Measurements from ENCODE around the gene AQP10. TPM values are rescaled to one million over a fixed set of nuclear protein-coding genes. Genes with fewer than 3 reads are reported as not detected.

AQP10 gene
- total and polyA plus RNA-seq, 2 donors (not counting 1 experiment from before 2014, with no cell fraction given), result not detected

DNA sequence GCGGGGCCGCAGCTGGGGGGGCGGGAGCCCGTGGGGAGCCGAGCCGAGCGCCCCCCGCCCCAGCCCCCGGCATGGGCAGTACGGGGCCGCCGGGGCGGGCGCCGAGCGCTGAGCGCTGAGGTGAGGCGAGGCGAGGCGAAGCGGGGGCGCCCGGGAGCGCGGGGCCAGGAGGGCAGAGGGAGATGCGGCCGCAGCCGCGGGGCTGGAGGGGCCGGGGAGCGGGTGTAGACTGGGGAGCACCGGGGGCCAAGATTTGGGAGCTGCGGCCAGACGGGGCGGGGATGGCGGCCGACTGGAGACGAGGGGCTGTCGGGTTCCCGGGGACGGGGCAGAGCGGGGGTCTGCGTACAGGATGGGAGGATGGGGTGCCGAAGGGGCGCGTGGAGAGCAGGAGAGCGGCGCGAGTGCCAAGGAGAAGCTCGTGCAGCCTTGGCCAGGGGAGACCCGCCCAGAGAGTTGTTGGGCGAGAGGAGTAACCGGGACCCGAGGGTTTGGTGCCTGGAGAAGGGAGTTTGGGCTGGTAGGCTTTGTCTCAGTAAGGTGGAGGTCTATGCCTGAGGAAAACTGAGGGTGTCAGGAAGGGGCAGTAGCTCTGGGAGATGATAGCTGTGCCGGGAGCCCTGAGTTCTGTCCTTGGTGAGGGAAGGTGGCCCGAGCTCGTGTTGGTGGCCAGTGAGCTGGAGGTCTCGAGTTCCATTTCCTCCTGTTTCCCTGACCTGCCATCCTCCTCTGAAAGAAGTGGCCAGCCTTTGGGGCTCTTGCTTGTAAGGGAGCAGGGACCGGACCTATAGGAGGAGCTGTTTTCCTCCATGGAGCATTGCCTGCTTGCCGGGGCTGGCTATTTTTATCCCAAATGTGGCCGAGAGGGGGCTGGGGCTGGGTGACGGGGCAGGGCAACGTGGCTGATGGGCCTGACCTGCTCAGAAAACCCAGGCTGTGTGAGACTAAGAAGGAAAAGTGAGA is 5.0 kb downstream of the AQP10 start:
- peaks cover 38% of the 10 kb centered on the region for H3K79me2 ChIP-seq (ENCODE audit: control insufficient read depth, insufficient read depth, low read length)
- no peaks in the 10 kb centered on the region for H4K20me1 ChIP-seq (ENCODE audit: control insufficient read depth, extremely low read depth, insufficient read depth, low read length)
- H2AFZ ChIP-seq (ENCODE audit: low read length), result no peak overlapping the region
- H3K4me1 ChIP-seq (ENCODE audit: control insufficient read depth, extremely low read depth, insufficient read depth, low read length), result peaks cover 26% of the 10 kb centered on the region
- TF ChIP-seq, protein P1, sequence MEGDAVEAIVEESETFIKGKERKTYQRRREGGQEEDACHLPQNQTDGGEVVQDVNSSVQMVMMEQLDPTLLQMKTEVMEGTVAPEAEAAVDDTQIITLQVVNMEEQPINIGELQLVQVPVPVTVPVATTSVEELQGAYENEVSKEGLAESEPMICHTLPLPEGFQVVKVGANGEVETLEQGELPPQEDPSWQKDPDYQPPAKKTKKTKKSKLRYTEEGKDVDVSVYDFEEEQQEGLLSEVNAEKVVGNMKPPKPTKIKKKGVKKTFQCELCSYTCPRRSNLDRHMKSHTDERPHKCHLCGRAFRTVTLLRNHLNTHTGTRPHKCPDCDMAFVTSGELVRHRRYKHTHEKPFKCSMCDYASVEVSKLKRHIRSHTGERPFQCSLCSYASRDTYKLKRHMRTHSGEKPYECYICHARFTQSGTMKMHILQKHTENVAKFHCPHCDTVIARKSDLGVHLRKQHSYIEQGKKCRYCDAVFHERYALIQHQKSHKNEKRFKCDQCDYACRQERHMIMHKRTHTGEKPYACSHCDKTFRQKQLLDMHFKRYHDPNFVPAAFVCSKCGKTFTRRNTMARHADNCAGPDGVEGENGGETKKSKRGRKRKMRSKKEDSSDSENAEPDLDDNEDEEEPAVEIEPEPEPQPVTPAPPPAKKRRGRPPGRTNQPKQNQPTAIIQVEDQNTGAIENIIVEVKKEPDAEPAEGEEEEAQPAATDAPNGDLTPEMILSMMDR (conservative IDR thresholded peaks at IDR 0.05 in 1 of 2, IDR thresholded peaks at IDR 0.05 in 1 of 2; ENCODE audit: low read depth in 1 of 2, low read length in 2 of 2), result peak; percentile 71 to 75
- TF ChIP-seq EZH2 (IDR thresholded peaks at IDR 0.05; ENCODE audit: low read length, missing control alignments), result no peak
- peak overlapping the region; percentile 89 for H3K27ac ChIP-seq (ENCODE audit: insufficient read depth, low read length)
- H3K9me3 ChIP-seq (ENCODE audit: control insufficient read depth, insufficient read depth, low read depth, low read length), result no peaks in the 10 kb centered on the region
- H3K36me3 ChIP-seq (ENCODE audit: control insufficient read depth, insufficient read depth, low read length), result peaks cover 10% of the 10 kb centered on the region
- H3K4me3 ChIP-seq (replicated peaks in 1 of 4; ENCODE audit: control extremely low read depth in 1 of 4, insufficient read depth in 1 of 4, low read depth in 3 of 4, low read length in 4 of 4), result peak overlapping the region; percentile 70 to 100 (median 80)
- peak overlapping the region; percentile 82 for H3K4me2 ChIP-seq (ENCODE audit: extremely low read depth, insufficient read depth, low read length)
- H3K9ac ChIP-seq (ENCODE audit: insufficient read depth, low read length), result peak overlapping the region; percentile 95
- H3K27me3 ChIP-seq (ENCODE audit: control insufficient read depth, insufficient read depth, low read length), result peaks cover 7% of the 10 kb centered on the region
- DNase-seq (ENCODE audit: low read depth in 2 of 2), result peak; percentile 88 to 89

DNA sequence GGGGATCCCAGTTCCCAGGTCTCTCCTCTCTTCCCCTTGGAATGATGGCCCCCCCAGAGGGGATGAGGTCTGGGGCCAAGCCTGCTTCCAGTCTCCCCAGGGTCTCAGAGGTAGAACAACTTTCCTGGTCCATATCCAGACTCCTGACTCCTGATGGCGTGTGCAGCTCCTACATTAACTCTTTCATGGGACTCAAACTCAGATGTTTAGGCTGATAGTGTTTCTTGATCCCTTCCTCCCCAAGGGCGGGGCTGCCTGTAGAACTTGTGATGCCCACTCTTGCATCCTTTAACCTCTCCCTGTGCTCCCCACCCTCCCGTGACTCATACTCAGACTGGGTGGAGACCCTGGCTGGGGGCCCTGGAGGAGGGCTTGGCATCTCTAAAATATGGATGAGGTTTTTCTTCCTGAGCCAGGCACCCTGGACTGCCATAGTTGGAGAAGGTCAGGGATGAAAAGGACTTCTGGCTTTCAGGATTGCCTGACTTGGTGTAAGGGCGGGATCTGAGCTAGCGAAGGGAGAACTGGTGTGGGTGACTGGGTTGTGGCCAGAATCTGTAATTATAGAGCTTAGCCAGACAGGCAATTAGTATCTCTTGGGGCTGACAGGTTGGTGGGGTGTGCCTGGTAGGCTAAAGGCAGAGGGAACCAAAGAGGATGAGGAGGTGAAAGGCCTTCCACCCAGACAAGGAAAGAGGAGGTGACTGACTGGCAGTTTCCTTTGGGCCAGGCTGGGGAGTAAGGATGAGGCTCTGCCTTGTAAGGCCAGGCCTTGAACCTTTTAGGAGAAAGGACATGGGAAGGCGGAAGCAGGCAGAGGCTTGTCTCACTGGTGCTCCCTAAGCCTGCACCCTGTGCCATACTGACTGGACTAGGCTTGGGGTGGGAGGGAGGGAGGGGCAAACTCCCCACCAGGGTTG is 5.9 kb downstream of the AQP10 start:
- Histone ChIP-seq H3K27ac (ENCODE audit: insufficient read depth, low read length) (peak overlapping the region; percentile 89), H3K9ac (ENCODE audit: insufficient read depth, low read length) (peak overlapping the region; percentile 95), H3K79me2 (ENCODE audit: control insufficient read depth, insufficient read depth, low read length) (peaks cover 38% of the 10 kb centered on the region), H3K4me1 (ENCODE audit: control insufficient read depth, extremely low read depth, insufficient read depth, low read length) (peaks cover 26% of the 10 kb centered on the region), H3K9me3 (ENCODE audit: control insufficient read depth, insufficient read depth, low read depth, low read length) (no peaks in the 10 kb centered on the region), H4K20me1 (ENCODE audit: control insufficient read depth, extremely low read depth, insufficient read depth, low read length) (no peaks in the 10 kb centered on the region), H3K4me3 (replicated peaks in 1 of 4; ENCODE audit: control extremely low read depth in 1 of 4, insufficient read depth in 1 of 4, low read depth in 3 of 4, low read length in 4 of 4) (peak overlapping the region; percentile 70 to 100 (median 80)), H2AFZ (ENCODE audit: low read length) (no peak overlapping the region), H3K27me3 (ENCODE audit: control insufficient read depth, insufficient read depth, low read length) (peaks cover 7% of the 10 kb centered on the region), H3K4me2 (ENCODE audit: extremely low read depth, insufficient read depth, low read length) (peak overlapping the region; percentile 64), H3K36me3 (ENCODE audit: control insufficient read depth, insufficient read depth, low read length) (peaks cover 18% of the 10 kb centered on the region)
- TF ChIP-seq, protein P1 (conservative IDR thresholded peaks at IDR 0.05 in 1 of 2, IDR thresholded peaks at IDR 0.05 in 1 of 2; ENCODE audit: low read depth in 1 of 2, low read length in 2 of 2), result no peak
- TF ChIP-seq EZH2 (IDR thresholded peaks at IDR 0.05; ENCODE audit: low read length, missing control alignments), result no peak
- DNase-seq (ENCODE audit: low read depth in 2 of 2), result peak; percentile 83 to 93

Data from fibroblast of lung (primary cell).